GF-D8 (cell line): ENCODE results near the gene IQGAP2.
"Not testable (repeated sequence)": the region's sequence is repeated elsewhere in the genome, so short reads cannot be mapped to it uniquely, and the experiment has no call there.

Experiments
- DNase-seq: peaks from one replicate; lab custom pipeline; 2025; lab: John Stamatoyannopoulos, UW

The IQGAP2 gene

GRCh38 chr5:76504901-76505564, 101.9 kb downstream of the IQGAP2 start:
- DNase-seq: no peak

- no peak for DNase-seq
Measured at GRCh38 chr5:76513476-76513875, 110.4 kb downstream of the IQGAP2 start.

- no peak for DNase-seq
Measured at GRCh38 chr5:76514292-76514691, 111.2 kb downstream of the IQGAP2 start.

GRCh38 chr5:76514713-76515112, 111.6 kb downstream of the IQGAP2 start:
- DNase-seq: no peak

GRCh38 chr5:76517334-76517733, 114.2 kb downstream of the IQGAP2 start:
- no peak for DNase-seq

GRCh38 chr5:76518246-76518645, 115.2 kb downstream of the IQGAP2 start:
- DNase-seq: not testable (repeated sequence)

- no peak for DNase-seq
Measured at GRCh38 chr5:76521240-76521758, 118.2 kb downstream of the IQGAP2 start.

GRCh38 chr5:76522103-76522935, 119.2 kb downstream of the IQGAP2 start:
- no peak for DNase-seq

- no peak for DNase-seq
Measured at GRCh38 chr5:76524101-76524835, 121.2 kb downstream of the IQGAP2 start.

GRCh38 chr5:76524868-76525267, 121.8 kb downstream of the IQGAP2 start:
- no peak for DNase-seq

- no peak for DNase-seq
Measured at GRCh38 chr5:76525956-76526355, 122.9 kb downstream of the IQGAP2 start.

GRCh38 chr5:76526950-76527583, 124.0 kb downstream of the IQGAP2 start:
- no peak for DNase-seq

- no peak for DNase-seq
Measured at GRCh38 chr5:76527685-76528161, 124.6 kb downstream of the IQGAP2 start.

GRCh38 chr5:76528547-76529331, 125.7 kb downstream of the IQGAP2 start:
- DNase-seq: no peak

- DNase-seq: no peak
Measured at GRCh38 chr5:76529464-76530344, 126.6 kb downstream of the IQGAP2 start.

- DNase-seq: no peak
Measured at GRCh38 chr5:76532052-76532451, 129.0 kb downstream of the IQGAP2 start.

- no peak for DNase-seq
Measured at GRCh38 chr5:76532973-76533372, 129.9 kb downstream of the IQGAP2 start.

- no peak for DNase-seq
Measured at GRCh38 chr5:76535577-76535976, 132.5 kb downstream of the IQGAP2 start.

GRCh38 chr5:76537073-76537543, 134.0 kb downstream of the IQGAP2 start:
- no peak for DNase-seq

- DNase-seq: no peak
Measured at GRCh38 chr5:76542241-76542640, 139.2 kb downstream of the IQGAP2 start.
